Left renal pelvis (tissue), 4 donors: Measurements from ENCODE around the gene MBNL1. TPM values are rescaled to one million over a fixed set of nuclear protein-coding genes. Genes with fewer than 3 reads are reported as not detected.

Experiments
- DNase-seq, 4 donors: peaks; one replicate each; pipeline ENCODE4 v3.0.0-alpha.2; 2013; ENCODE audit warnings: low read depth in 4 of 4, low spot score in 3 of 4
- polyA plus RNA-seq, 4 donors: library from polyadenylated mRNA; unstranded; fragments of 120-200 nt; gene quantifications; one replicate each; pipeline ENCODE4 v1.2.1, GENCODE V29; 2013; ENCODE audit not compliant: insufficient read length in 4 of 4

MBNL1 gene
- polyA plus RNA-seq, 4 donors: 48.3 to 62.7 (median 55.5) TPM

DNA sequence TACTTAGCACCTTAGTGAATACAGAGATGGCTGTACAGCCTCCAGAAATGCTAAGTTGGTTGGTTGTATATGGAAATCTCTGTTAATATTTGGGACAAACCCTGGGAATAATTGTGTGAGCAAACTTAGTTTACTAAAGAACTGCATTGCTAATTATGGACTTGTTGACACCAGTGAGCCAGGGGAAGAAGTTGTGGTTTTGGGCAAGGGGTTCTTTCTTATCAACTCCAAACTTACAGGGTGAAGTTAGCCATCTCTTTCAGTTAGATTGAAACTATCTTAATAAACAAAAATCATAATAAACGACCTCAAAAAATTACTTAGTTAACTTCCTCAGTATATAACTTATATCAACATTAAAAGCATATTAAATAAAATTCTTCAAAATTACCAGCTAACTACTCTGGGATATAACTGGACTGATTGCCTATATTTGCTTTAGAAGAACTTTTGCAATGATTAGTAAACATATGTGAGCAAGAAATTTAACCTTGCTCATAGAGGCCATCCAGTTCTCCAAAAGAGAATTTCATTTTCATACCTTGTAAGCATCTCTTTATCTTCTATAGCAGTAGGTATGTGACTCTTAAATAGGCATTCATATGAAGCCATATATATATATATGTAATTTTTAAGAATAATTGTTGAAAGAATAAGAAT is 24.7 kb downstream of the MBNL1 start:
- DNase-seq: no peak

DNA sequence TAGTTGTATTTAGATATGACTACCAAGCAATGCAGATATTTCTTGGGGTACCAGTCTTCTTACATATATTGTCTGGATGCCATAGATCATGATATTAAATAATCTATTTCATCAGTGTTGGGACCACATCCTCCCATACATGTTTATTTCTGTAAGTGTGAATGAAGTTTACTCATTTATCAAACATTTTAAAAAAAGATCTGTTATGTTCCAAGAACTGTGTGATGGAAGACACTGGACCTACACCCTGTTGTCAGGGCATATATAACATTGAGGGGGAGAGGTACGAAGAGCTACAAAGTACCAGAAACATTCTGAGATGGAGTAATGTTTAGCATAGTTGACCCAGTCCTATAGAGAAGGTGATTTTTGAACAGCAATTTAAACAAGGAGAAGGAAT is 26.6 kb downstream of the MBNL1 start:
- no peak for DNase-seq

DNA sequence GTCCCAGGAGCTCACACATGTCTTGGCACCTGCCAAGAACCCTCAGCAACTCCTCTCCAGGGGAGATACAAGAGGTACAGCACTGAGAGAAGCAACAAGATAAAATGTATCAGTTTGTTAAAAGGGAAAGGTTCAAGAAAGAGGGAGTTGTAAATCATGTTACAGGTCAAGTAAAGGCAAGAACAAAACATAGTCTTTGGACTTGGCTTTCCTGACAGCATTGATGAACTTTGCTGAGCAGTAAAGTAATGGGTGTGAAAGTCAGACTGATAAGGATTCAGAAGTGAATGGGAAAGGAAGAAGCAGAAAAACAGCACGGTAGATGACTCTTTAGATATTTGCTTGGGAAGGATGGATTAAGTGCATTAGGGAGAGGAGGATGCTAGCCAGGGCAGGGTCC is 27.1 kb downstream of the MBNL1 start:
- DNase-seq: no peak

DNA sequence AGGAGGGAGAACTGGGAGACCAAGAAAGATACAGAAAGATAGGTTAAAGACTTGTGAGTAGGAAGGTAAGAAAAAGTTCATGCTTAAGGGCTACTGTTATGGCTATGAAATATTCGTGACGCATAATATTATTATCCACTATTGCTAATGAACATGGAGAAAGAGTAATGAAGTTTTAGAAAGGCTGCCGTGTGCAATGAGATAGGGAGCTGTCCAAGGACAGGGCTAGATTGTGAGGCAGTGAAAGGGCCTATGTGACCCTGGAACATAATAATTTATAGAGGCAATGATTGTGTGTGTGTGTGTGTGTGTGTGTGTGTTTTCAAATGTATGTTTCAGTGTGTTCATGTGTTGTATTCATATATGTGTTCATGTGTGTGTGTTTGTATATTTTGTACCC is 27.7 kb downstream of the MBNL1 start:
- DNase-seq: no peak

DNA sequence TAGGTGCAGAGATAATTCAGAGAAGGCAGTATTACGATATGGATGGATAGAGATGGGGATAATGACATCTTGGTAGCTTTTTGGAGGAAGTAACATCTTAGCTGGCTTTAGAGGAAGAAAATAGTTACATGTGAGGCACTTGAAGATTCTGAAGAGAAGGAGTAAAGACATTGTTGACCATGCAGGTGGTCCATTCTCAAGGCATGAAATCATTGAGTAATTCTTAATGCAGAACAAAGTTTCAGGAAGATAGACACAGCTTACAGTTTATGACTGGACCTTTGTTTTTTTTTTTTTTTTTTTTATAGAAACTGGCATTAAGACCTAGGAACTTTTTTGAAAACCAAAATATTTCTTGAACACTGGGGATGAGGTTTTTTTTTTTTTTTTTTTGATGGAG is 28.2 kb downstream of the MBNL1 start:
- no peak for DNase-seq

DNA sequence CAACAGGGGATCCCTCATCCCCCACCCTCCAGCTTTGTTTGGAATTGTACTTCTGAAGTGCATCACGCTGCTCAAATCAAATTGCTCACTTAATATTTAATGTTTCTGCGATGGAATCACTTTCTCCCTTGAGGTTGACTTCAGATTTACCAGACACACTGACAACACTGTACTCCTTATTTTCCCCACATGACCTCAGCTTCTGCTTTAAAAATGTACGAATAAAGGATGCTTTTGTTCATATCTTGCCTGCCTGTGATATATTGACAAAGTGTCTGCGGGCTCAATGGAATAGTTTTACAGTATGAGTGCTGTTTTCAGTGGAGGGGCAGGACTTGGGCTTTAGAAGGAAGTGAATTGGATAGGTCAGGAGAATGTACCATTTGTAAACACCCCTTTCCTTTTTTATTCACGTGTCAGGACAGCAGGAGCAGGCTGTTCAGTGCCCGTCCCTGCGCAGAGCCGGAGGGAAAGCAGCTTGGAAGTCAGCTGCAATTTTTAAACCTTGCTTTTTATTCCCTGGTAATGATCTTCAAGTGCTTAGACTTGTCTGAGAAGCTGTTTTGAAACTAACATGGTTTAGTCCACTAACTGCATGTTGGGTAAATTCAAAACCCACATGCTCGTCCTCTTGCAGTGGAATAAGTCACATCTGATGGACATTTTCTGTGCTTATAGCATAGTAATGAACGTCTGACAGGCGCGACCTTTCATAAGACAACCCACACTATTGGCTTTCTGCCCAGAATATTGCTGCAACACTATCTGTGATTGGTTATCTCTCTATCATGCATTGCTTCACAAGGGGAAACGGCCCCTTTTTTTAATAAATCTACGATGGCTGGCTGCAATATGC is 29.9 kb downstream of the MBNL1 start:
- peak; percentile 54 to 70 (median 64) for DNase-seq

DNA sequence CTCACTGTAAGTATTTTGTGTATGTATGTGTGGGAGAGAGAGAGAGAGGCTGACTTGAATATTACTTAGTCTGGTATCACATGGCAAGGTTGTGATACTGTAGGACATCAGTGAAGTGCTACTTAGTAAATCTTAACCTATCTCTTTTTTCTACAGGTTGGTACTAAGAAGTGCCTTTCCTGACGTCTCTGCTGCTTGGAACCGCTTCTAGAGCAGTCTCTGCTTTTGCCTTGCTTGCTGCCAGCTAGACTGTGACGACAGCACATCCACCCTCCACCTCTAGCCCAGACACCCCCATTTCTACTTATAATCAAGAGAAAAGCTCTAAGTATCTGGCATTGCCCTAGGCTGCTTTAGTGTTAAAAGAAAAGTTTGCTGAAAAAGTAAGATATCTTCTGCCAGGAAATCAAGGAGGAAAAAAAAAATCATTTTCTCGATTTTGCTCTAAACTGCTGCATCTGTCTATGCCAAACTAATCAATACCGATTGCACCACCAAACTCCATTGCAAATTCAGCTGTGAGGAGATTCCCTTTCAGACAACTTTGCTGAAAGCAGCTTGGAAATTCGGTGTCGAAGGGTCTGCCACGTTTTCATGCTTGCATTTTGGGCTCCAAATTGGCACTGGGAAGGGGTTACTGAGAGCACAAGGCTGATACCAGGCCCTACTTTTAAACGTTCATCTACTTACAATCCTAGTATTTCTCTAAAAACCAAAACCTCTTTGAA is 30.7 kb downstream of the MBNL1 start:
- DNase-seq: no peak

DNA sequence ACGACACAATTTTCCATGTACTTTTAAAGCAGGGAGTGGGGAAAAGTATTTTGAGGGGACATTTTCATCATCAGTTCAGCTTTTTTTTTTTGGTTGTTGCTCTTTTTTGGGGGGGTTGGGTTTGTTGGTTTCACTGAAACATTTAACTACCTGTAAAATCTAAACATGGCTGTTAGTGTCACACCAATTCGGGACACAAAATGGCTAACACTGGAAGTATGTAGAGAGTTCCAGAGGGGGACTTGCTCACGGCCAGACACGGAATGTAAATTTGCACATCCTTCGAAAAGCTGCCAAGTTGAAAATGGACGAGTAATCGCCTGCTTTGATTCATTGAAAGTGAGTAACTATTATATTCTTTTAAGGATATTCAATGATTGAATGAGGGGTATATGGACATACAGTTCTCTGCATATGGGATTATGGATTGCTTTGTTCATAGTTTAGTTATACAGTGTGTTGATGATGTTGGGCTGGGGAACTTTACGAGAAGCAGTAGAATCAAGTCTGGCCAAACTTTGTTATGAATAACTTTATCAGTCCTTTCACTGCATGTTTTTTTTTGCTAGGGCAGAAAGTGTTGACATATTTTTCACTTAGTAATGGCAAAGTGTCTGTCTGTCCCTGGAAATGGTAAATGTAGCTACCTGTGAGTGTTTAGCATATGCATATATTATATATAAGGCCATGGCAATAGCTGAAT is 31.5 kb downstream of the MBNL1 start:
- DNase-seq: no peak

DNA sequence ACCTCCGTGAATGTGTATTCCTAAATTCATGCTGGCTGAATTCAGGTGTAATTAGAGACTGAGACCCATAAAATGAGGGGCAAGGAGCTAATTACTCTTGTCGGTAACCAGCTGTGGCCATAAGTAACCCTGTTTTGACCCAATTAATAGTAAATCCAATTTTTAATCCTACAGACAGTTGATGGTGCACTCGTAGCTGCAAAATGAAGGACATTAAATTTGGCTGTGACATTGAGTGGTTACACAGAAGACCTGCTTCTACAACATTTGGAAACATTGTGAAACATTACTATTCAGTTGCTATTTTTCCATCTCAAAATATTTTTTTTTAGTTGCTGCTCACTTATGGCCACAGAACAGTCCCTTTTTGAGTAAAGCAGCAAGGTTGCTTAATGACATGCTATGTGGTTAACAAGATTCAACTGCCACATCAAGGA is 33.0 kb downstream of the MBNL1 start:
- DNase-seq: no peak

DNA sequence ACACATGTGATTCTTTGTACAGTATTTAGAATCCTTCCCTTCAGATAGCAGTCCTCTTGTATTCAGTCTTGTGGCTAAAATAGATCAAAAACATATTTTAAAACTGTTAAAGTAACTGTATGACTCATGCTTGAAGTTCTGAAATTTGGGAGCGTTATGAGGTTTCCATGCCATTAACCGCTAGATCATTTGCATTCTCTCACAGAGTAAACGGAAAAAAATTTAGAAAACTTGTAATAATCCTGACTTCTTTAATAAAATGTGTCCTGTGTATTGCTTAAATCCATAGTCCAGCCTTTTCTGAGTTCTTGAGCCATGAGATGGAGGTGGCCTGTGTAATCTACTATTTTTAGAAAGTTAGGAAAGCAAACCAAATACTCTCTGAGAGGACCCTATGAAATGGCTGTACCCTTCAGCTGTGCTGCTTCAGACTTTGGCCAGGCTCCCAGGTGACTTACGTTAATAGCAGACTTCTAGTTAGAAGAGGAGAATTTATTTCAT is 33.8 kb downstream of the MBNL1 start:
- peak in 2 of 4 donors; percentile 35 to 40 for DNase-seq

DNA sequence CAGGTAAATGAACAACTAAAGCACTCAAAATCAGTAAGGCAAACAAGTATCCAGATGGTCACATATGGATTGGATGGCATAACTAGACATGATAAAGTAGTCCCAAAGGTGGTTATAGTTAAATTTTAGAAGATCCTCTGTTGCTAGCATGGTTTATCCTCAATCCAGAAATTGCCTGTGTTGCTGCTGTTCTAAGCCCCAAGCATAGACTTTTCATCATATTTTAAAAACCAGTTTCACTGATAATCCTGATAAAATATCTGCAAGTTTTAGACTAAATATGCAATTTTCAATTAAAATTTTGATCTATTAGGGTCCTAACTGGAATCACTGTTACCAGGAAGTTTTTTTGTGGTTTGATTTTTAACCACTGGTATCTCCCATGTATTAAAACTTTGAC is 35.4 kb downstream of the MBNL1 start:
- DNase-seq: no peak

DNA sequence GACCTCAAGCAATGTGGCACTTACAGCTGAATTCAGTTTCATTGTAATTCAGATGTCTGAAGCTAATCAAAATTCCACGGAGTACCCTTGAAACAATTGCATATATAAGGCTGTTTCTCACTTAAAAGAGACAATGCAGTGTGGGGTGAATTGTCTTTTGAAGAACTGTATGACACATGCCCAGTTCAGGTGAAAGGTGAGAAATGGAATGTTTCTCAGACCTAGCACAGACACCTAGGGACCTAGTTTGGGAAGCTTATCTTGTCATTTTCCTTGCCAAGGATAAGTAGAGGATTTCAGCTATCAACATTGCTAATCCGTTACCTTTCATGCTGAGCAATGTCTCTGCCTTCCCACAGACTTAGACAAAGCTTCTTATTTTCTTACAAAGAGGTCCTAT is 36.3 kb downstream of the MBNL1 start:
- no peak for DNase-seq

DNA sequence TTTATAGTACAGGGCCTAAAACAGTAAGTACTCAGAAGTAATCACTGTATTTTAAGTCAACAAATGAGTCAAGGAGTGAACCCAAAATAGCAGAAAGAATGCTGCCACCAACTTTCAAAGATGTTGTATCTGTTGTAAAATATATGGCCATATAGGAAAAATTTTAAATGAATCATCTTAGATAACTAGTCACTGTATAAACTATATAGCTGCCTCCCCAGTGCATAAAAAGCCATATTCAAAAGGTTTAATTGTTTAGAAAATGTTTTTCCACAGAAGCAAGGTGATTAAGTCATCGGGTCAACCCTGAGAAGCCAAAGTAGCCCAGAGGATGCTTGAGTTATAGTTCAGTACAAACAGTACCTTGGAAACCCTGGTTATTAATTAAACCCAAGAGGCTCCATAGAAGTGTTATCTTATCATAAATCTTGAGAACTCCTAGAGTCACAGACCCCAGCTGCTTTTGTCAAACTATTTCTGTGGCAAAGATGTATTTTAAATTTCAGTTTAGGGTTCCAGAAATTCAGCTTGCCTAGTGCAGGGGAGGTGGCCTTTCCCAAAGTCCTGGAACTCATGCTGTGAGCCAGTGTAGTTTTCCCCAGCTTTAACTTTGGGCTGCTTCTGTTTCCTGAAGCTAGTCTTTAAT is 39.2 kb downstream of the MBNL1 start:
- DNase-seq: peak in 1 of 4 donors; percentile 24

DNA sequence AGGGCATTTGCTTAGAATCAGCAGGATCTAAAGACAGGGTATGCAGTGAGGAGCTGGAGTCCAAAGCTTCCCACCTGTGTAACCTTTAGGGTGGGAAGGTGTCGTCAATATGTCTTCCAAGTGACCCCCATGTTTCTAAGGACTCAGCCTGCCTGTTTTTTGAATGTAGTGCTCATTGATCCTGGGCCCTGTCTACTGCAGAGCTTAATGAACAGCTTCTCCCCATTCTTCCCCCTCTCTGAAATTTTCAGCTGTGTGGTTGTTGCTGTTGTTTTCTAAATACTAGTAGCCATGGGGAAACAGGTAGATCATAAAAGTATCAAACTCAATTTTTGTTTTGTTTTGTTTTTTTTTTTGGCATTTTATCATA is 39.7 kb downstream of the MBNL1 start:
- DNase-seq: no peak

DNA sequence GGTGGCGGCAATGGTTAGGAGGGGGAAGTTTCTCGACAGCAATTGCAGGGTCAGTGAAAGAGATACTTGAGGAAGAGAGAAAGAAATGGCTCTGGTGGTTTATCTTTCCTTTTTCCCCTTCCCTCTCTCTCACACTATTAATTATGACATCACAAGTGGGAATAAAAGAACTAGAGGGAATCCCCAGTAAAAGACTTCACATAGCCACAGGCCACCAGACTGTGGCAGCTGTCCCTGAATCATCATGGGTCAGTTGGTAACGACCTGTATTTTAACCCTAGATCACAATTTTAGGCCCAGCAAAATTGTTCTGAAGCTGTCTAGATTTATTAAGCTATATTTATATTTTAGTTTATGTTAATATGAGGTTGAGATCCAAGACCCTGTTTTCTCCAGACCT is 40.3 kb downstream of the MBNL1 start:
- DNase-seq: no peak

DNA sequence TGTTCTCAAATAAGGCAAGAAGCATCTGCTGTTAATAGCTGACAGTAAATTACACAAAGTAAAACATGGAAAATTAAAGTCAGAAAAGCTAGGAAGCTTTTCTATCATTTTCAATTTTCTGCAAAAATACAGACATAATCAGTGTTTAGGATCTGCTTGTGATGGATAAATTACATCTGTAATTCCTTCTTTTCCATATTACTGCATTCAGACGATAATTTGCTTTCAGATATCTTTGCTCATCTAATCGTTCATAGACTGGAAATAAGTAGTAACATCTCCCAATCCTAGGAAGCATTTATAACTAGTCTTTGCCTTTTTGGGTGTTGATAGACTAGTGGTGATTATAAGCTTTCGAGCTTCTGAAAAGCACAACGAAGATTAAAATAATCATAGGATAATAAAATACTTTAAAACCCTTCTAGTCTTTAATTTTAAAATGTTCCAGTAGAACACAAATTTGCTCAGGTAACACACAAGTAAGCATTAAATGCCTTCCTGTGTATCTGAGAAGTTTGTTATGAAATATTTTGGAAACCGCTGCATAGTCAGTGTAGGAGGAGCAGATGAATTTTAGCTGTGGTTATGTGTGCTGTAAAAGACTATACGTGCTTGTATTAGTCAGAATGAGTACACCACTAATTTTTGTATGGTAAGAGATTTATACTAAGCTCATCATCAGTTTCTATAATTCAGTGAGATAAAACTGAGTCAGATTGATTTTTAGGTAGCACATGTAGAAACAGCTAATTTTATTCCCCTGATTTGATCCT is 41.0 kb downstream of the MBNL1 start:
- DNase-seq: no peak

DNA sequence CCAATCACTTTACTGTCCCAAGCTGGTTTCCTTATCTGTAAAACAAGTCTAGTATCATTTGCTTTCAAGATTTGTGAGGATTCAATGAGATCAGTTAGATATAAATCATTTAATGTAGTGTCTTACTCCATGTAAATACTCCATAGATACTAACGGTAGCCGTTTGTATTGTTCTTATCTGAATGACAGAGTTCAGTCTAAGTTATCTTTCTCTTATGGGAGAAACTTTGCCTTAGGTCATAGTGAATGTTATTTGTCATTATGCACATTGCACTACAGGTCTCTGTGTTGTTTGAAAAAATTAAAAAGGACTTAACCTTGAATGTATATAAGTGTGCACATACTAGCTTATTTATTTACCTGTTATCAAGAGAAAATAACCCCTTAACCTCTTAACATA is 44.7 kb downstream of the MBNL1 start:
- no peak for DNase-seq

DNA sequence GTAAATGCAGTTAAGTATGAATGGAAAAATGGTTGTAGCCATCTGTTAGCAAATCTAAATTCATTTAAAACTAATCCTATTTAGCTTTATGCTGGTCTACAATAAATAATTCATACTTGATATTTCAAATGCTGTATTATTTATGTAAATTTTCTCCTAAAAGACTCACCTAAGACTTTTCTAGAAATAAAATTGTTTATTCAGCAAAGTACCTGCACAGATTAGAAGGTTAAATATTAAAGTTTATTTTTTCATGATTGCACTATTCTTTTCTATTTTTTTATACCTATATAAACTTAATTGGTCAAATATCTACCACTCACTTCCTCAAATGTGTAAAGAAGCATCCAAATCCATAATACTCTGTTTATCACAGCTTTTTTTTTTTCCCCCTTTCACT is 45.2 kb downstream of the MBNL1 start:
- DNase-seq: no peak

DNA sequence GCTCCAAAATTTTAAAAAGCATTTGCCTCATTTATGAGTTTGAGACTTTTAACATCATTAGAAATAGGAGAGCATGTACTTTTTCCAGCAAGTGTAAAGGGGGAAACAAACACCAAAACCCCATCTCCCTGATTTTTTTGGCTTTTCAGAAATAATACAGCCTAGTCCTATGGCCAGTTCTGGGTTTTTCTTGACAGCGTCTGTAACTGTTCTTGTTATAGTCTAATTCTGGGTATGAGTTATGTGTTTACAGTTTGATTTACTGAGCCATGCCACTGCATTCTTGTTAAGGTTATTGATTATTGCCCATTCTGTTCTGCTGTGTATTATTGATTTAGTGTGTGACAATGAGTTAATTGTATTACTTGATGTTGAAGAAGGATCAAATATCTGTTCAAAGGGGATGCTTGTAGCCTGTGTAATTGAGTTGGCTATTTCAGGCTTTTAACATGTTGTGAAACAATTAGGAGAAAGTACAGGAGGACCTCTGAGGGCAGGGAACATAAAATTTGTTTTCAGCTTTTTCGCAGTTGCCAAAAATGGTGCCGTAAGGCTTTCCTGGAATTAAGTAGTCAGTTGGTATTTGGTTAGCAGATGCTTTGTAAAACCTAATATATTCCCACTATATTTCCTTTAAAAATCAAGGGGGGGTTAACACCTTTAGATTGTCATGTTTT is 46.1 kb downstream of the MBNL1 start:
- DNase-seq: no peak
